ENCODE results near the gene FGFR3.

FGFR3 gene

GRCh38 chr4:1761130-1761689 is 31.9 kb upstream of the FGFR3 start:
- H3K36me3 ChIP-seq (ENCODE audit: insufficient read depth), result no peaks in the 10 kb centered on the region
- no peaks in the 10 kb centered on the region for H3K4me1 ChIP-seq (ENCODE audit: low read depth, poor library complexity, severe bottlenecking)
- H4K20me1 ChIP-seq (ENCODE audit: insufficient read depth), result no peaks in the 10 kb centered on the region
- no peak overlapping the region for H3K9ac ChIP-seq
- TF ChIP-seq CTCF (conservative IDR thresholded peaks at IDR 0.05; ENCODE audit: low read depth, low read length), result no peak
- H3K4me2 ChIP-seq, result no peak overlapping the region
- H3K27me3 ChIP-seq (ENCODE audit: insufficient read depth, low read depth), result peaks cover 6% of the 10 kb centered on the region; the same call in 1 of the 2 replicates
- H3K27ac ChIP-seq, result no peak overlapping the region
- H3K79me2 ChIP-seq (ENCODE audit: insufficient read depth, low read depth), result no peaks in the 10 kb centered on the region
- H3K4me3 ChIP-seq (IDR thresholded peaks at IDR 0.05; ENCODE audit: insufficient read depth, low read depth, low read length), result no peak overlapping the region
- H2AFZ ChIP-seq (ENCODE audit: low read depth), result no peak overlapping the region

- Histone ChIP-seq H2AFZ (ENCODE audit: low read depth) (no peak overlapping the region), H3K9ac (no peak overlapping the region), H3K4me1 (ENCODE audit: low read depth, poor library complexity, severe bottlenecking) (no peaks in the 10 kb centered on the region), H3K79me2 (ENCODE audit: insufficient read depth, low read depth) (no peaks in the 10 kb centered on the region), H3K4me2 (no peak overlapping the region), H4K20me1 (ENCODE audit: insufficient read depth) (no peaks in the 10 kb centered on the region), H3K36me3 (ENCODE audit: insufficient read depth) (no peaks in the 10 kb centered on the region), H3K27me3 (ENCODE audit: insufficient read depth, low read depth) (peaks cover 6% of the 10 kb centered on the region; the same call in 1 of the 2 replicates), H3K4me3 (IDR thresholded peaks at IDR 0.05; ENCODE audit: insufficient read depth, low read depth, low read length) (no peak overlapping the region), H3K27ac (no peak overlapping the region)
- no peak for TF ChIP-seq CTCF (conservative IDR thresholded peaks at IDR 0.05; ENCODE audit: low read depth, low read length)
Observed at GRCh38 chr4:1762264-1763010, 30.7 kb upstream of the FGFR3 start.

- Histone ChIP-seq H3K36me3 (ENCODE audit: insufficient read depth) (no peaks in the 10 kb centered on the region), H3K4me1 (ENCODE audit: low read depth, poor library complexity, severe bottlenecking) (no peaks in the 10 kb centered on the region), H3K4me3 (IDR thresholded peaks at IDR 0.05; ENCODE audit: insufficient read depth, low read depth, low read length) (no peak overlapping the region), H4K20me1 (ENCODE audit: insufficient read depth) (no peaks in the 10 kb centered on the region), H3K9ac (no peak overlapping the region), H3K79me2 (ENCODE audit: insufficient read depth, low read depth) (no peaks in the 10 kb centered on the region), H2AFZ (ENCODE audit: low read depth) (no peak overlapping the region), H3K4me2 (no peak overlapping the region), H3K27me3 (ENCODE audit: insufficient read depth, low read depth) (peaks cover 6% of the 10 kb centered on the region; the same call in 1 of the 2 replicates), H3K27ac (no peak overlapping the region)
- no peak for TF ChIP-seq CTCF (conservative IDR thresholded peaks at IDR 0.05; ENCODE audit: low read depth, low read length)
Observed at GRCh38 chr4:1763070-1763549, 30.0 kb upstream of the FGFR3 start.

GRCh38 chr4:1763550-1764080 is 29.5 kb upstream of the FGFR3 start:
- Histone ChIP-seq H3K79me2 (ENCODE audit: insufficient read depth, low read depth) (no peaks in the 10 kb centered on the region), H3K9ac (no peak overlapping the region), H3K36me3 (ENCODE audit: insufficient read depth) (no peaks in the 10 kb centered on the region), H3K4me2 (no peak overlapping the region), H2AFZ (ENCODE audit: low read depth) (no peak overlapping the region), H3K27ac (no peak overlapping the region), H3K27me3 (ENCODE audit: insufficient read depth, low read depth) (peaks cover 6% of the 10 kb centered on the region; the same call in 1 of the 2 replicates), H3K4me3 (IDR thresholded peaks at IDR 0.05; ENCODE audit: insufficient read depth, low read depth, low read length) (no peak overlapping the region), H4K20me1 (ENCODE audit: insufficient read depth) (no peaks in the 10 kb centered on the region), H3K4me1 (ENCODE audit: low read depth, poor library complexity, severe bottlenecking) (no peaks in the 10 kb centered on the region)
- no peak for TF ChIP-seq CTCF (conservative IDR thresholded peaks at IDR 0.05; ENCODE audit: low read depth, low read length)
